GM12878 (cell line): ENCODE measurements around the gene POU2F3. TPM values are rescaled to one million over a fixed set of nuclear protein-coding genes. Genes with fewer than 3 reads are reported as not detected.

Experiments used
- ATAC-seq: fragments of 200-7000 bp; cut with Tn5 transposase; 3 replicates; pipeline ENCODE4 v1.9.1; 2020; ENCODE audit warnings: mild to moderate bottlenecking, moderate library complexity
- BruUV-seq: library from RNA; stranded (reverse); fragments of 400-500 nt; replicated peaks from 2 replicates; lab custom pipeline; 2021; lab: Mats Ljungman, UMichigan
- CTCF ChIA-PET: fragments of 300-600 bp; sonication (Branson Sonifier 250); formaldehyde crosslinking; extraction: SDS; loops from one replicate; lab custom pipeline; 2021; ENCODE audit warnings: inconsistent platforms; lab: Yijun Ruan, JAX
- POLR2A ChIA-PET: fragments of 350-600 bp; formaldehyde crosslinking; extraction: SDS; loops from one replicate; lab custom pipeline; 2021; ENCODE audit warnings: inconsistent platforms; lab: Charles Lee
- RAD21 ChIA-PET: fragments of 300-600 bp; sonication (Branson Sonifier 250); formaldehyde crosslinking; loops from one replicate; lab custom pipeline; 2023; ENCODE audit warnings: antibody characterized with exemption; ENCODE audit not compliant: unreplicated experiment; lab: Charles Lee
- SMC1A ChIA-PET: fragments of 300-600 bp; sonication (Branson Sonifier 250); formaldehyde crosslinking; loops from one replicate; lab custom pipeline; 2023; ENCODE audit not compliant: unreplicated experiment, uncharacterized antibody; lab: Charles Lee
- DNase-seq: peaks from one replicate; pipeline ENCODE4 v3.0.0-alpha.2; 2011; ENCODE audit warnings: low read depth, low spot score
- FAIRE-seq: peaks from 3 replicates; lab custom pipeline; 2011; peaks lifted over from hg19 to GRCh38; lab: Jason Lieb, UNC
- H2AFZ ChIP-seq: 2 replicates; pipeline ENCODE4 v1.6.0; 2011; ENCODE audit warnings: low read depth, low read length, control low read depth; ENCODE audit not compliant: control insufficient read depth
- H3K27ac ChIP-seq: 2 replicates; pipeline ENCODE4 v1.5.1; 2011; ENCODE audit warnings: control low read depth; ENCODE audit not compliant: control insufficient read depth, insufficient read depth
- H3K27me3 ChIP-seq, 2 experiments: replicated peaks in 1 of 2; 2 replicates each; pipeline versions ENCODE4 v1.6.0 to v1.6.1; 2011; ENCODE audit warnings: low read length in 1 of 2; ENCODE audit not compliant: control insufficient read depth in 2 of 2, insufficient read depth in 2 of 2
- H3K36me3 ChIP-seq, 2 experiments: 2 replicates each; pipeline ENCODE4 v1.5.1; 2011; ENCODE audit warnings: low read length in 1 of 2; ENCODE audit not compliant: control insufficient read depth in 2 of 2, insufficient read depth in 2 of 2
- H3K4me1 ChIP-seq: 2 replicates; pipeline ENCODE4 v1.6.1; 2011; ENCODE audit warnings: mild to moderate bottlenecking, low read length, moderate library complexity, mixed read lengths; ENCODE audit not compliant: control insufficient read depth, insufficient read depth
- H3K4me2 ChIP-seq: 2 replicates; pipeline ENCODE4 v1.6.0; 2011; ENCODE audit warnings: control low read depth; ENCODE audit not compliant: control insufficient read depth, insufficient read depth
- H3K4me3 ChIP-seq: fragments of 200-600 bp; sonication (generic); 2 replicates; pipeline ENCODE4 v1.5.1; 2016
- H3K79me2 ChIP-seq: 2 replicates; pipeline ENCODE4 v1.6.0; 2011; ENCODE audit warnings: low read length; ENCODE audit not compliant: control insufficient read depth, insufficient read depth
- H3K9ac ChIP-seq: 2 replicates; pipeline ENCODE4 v1.8.0; 2011; ENCODE audit warnings: low read length, control low read depth, mixed read lengths; ENCODE audit not compliant: control insufficient read depth, insufficient read depth
- H3K9me3 ChIP-seq: replicated peaks from 3 replicates; pipeline ENCODE4 v1.5.1; 2011; ENCODE audit warnings: mild to moderate bottlenecking, low read length; ENCODE audit not compliant: control insufficient read depth, insufficient read depth
- H4K20me1 ChIP-seq: 2 replicates; pipeline ENCODE4 v1.6.0; 2011; ENCODE audit not compliant: control insufficient read depth, insufficient read depth
- CBX3 ChIP-seq: fragments of 200-600 bp; sonication (generic); IDR thresholded peaks from 2 replicates; pipeline ENCODE4 v1.6.1; 2016; ENCODE audit warnings: low read depth, borderline replicate concordance
- CBX5 ChIP-seq: sonication (generic); IDR thresholded peaks from 2 replicates; pipeline ENCODE4 v1.6.1; 2016; ENCODE audit warnings: low read depth, moderate library complexity, mild to moderate bottlenecking, inconsistent platforms
- HCFC1 ChIP-seq: fragments of 150-350 bp; IDR thresholded peaks from 2 replicates; pipeline ENCODE4 v1.6.1; 2014; ENCODE audit warnings: low read length
- NFYA ChIP-seq: IDR thresholded peaks from 2 replicates; pipeline ENCODE4 v1.6.1; 2011; ENCODE audit warnings: low read depth, mild to moderate bottlenecking, low read length, improper control_type of control experiment, borderline replicate concordance
- RAD21 ChIP-seq: IDR thresholded peaks from 2 replicates; pipeline ENCODE4 v1.6.1; 2011; ENCODE audit warnings: mild to moderate bottlenecking, low read depth, low read length, moderate library complexity; ENCODE audit not compliant: insufficient read depth
- RUNX3 ChIP-seq: IDR thresholded peaks from 2 replicates; pipeline ENCODE4 v1.6.1; 2012; ENCODE audit warnings: low read length, inconsistent platforms
- SIN3A ChIP-seq: IDR thresholded peaks from 2 replicates; pipeline ENCODE4 v1.6.1; 2012; ENCODE audit warnings: low read depth, low read length, improper control_type of control experiment
- TCF7 ChIP-seq: IDR thresholded peaks from 2 replicates; pipeline ENCODE4 v1.6.1; 2014; ENCODE audit warnings: antibody characterized with exemption, borderline replicate concordance
- YY1 ChIP-seq: IDR thresholded peaks from 2 replicates; pipeline ENCODE4 v1.6.1; 2011; ENCODE audit warnings: low read depth, mild to moderate bottlenecking, low read length
- WGBS: methylation state at CpG from one replicate; pipeline ENCODE4 v1.1.6; 2016; ENCODE audit warnings: low lambda C conversion rate; ENCODE audit not compliant: insufficient replicate concordance, insufficient coverage; ENCODE audit errors: missing lambda C conversion rate; 5-methylcytosine and 5-hydroxymethylcytosine counted together
- in situ Hi-C: fragments of 300-500 bp; cut with MboI; formaldehyde crosslinking; loops from 9 replicates; pipeline ENCODE4 v1.14.3; 2018; ENCODE audit warnings: mixed read lengths
- intact Hi-C: fragments of 100-400 bp; cut with micrococcal nuclease; formaldehyde crosslinking; loops from one replicate; pipeline ENCODE4 v1.14.2; 2022; ENCODE audit not compliant: unreplicated experiment
- polyA plus RNA-seq, 11 experiments: library from polyadenylated mRNA; depleted of rRNA in 4 of 11; unstranded in 6 of 11; stranded (reverse) in 5 of 11; fragments of >200 nt; fragmentation: Nextera tagmentation in 4 of 11; fragmentation: Illumina TruSeq in 1 of 11; extraction: Ambion mirVana in 4 of 11; extraction: Trizol in 1 of 11; gene quantifications; 1 replicate in 1 of 11; 2 replicates in 10 of 11; pipeline versions ENCODE4 v1.2.1 to v1.2.3, GENCODE V29; 2011 to 2016; ENCODE audit warnings: inconsistent platforms in 2 of 11, missing spikeins in 2 of 11, low read depth in 1 of 11
- total RNA-seq, 4 experiments: library from RNA; depleted of rRNA in 3 of 4; stranded (reverse); fragments of >200 nt in 3 of 4; fragmentation: Illumina TruSeq in 1 of 4; extraction: Trizol in 1 of 4; gene quantifications; 2 replicates each; pipeline versions ENCODE4 v1.2.1 to v1.2.3, GENCODE V29; 2013 to 2021
- TF ChIP-seq, protein P1 (sequence below): IDR thresholded peaks from 2 replicates; pipeline ENCODE4 v1.6.1; 2011; ENCODE audit warnings: low read depth, mild to moderate bottlenecking, low read length, moderate library complexity, borderline replicate concordance; ENCODE audit errors: extremely low read depth
- TF ChIP-seq, protein P2 (sequence below): IDR thresholded peaks from 2 replicates; pipeline ENCODE4 v1.6.1; 2012; ENCODE audit warnings: improper control_type of control experiment, low read depth, low read length; ENCODE audit not compliant: insufficient replicate concordance
- TF ChIP-seq, protein P3 (sequence below): fragments of 450-650 bp; formaldehyde crosslinking; IDR thresholded peaks from 2 replicates; pipeline ENCODE4 v1.4.0; 2022; ENCODE audit warnings: mild to moderate bottlenecking, moderate library complexity
- TF ChIP-seq, protein P4 (sequence below): fragments of 450-650 bp; conservative IDR thresholded peaks from 2 replicates; pipeline ENCODE4 v1.6.1; 2017; ENCODE audit warnings: mild to moderate bottlenecking, moderate library complexity

The POU2F3 gene
- total and polyA plus RNA-seq, 10 of the 15 experiments (the other 5 are each of a cell fraction or from before 2014, with no cell fraction given): 0.09 to 4.4 (median 0.33) TPM

DNA sequence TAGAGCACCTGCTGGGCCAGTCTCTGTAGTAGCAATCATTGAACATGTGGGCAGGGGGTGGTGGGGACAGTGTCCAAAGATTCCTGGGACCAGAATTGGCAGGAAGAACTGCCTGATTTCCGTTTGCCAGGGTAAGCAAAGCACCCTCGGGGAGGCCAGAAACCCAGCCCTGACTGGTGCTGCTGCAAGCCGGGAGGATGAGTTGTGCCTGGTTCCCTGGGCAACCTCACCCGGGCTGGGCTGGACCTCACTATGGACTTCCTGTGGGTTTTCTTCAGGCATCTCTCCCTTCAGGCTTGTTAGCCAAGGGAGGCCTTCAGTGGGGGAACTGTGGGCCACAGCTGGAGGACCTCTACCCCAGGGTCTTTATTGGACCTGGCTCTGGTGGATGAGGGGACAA, 8.0 kb upstream of the POU2F3 start:
- DNase-seq (no peak), FAIRE-seq (no peak), ATAC-seq (no peak)
- Histone ChIP-seq H3K36me3 (no peaks in the 10 kb centered on the region), H4K20me1 (no peaks in the 10 kb centered on the region), H3K79me2 (no peaks in the 10 kb centered on the region), H3K27me3 (peaks cover 5 to 8% of the 10 kb centered on the region in 2 experiments), H3K4me3 (no peak overlapping the region), H3K4me2 (no peak overlapping the region), H2AFZ (no peak overlapping the region), H3K4me1 (peaks cover 3% of the 10 kb centered on the region; the same call in 1 of the 2 replicates), H3K9me3 (no peaks in the 10 kb centered on the region; the same call in 2 of the 3 replicates), H3K27ac (no peak overlapping the region), H3K9ac (no peak overlapping the region)
- ChIA-PET SMC1A (interaction anchor here (1.3 to 11.4 kb wide), 2 partner anchors 17 to 68 kb away, joined by 3 to 372 read pairs; no protein-coding TSS in a partner anchor), POLR2A (interaction anchor here (1.5 kb wide), 1 partner anchor 71 kb away, joined by 7 read pairs; no protein-coding TSS in a partner anchor), RAD21 (interaction anchor here (1.2 to 13.5 kb wide), 2 partner anchors 57 to 69 kb away, joined by 3 to 348 read pairs; no protein-coding TSS in a partner anchor), CTCF (interaction anchor here (1.4 to 18.4 kb wide), 3 partner anchors 16 to 70 kb away, joined by 4 to 783 read pairs (median 111); no protein-coding TSS in a partner anchor)
- no TSS peak for BruUV-seq
- in situ Hi-C loops: loop anchor here (5.0 kb wide), 1 partner anchor 70 kb away; no protein-coding TSS in a partner anchor
- WGBS: 8% methylated on average over 4 of the region's 4 CpGs
- intact Hi-C loops: loop anchor here (5.0 kb wide), 1 partner anchor 565 kb away; no protein-coding TSS in a partner anchor
- TF ChIP-seq HCFC1 (no peak), NFYA (no peak), CBX5 (no peak), RAD21 (no peak), SIN3A (no peak), YY1 (no peak), TCF7 (no peak), RUNX3 (no peak), CBX3 (no peak)
- TF ChIP-seq, protein P1, sequence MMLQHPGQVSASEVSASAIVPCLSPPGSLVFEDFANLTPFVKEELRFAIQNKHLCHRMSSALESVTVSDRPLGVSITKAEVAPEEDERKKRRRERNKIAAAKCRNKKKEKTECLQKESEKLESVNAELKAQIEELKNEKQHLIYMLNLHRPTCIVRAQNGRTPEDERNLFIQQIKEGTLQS: no peak
- TF ChIP-seq, protein P2, sequence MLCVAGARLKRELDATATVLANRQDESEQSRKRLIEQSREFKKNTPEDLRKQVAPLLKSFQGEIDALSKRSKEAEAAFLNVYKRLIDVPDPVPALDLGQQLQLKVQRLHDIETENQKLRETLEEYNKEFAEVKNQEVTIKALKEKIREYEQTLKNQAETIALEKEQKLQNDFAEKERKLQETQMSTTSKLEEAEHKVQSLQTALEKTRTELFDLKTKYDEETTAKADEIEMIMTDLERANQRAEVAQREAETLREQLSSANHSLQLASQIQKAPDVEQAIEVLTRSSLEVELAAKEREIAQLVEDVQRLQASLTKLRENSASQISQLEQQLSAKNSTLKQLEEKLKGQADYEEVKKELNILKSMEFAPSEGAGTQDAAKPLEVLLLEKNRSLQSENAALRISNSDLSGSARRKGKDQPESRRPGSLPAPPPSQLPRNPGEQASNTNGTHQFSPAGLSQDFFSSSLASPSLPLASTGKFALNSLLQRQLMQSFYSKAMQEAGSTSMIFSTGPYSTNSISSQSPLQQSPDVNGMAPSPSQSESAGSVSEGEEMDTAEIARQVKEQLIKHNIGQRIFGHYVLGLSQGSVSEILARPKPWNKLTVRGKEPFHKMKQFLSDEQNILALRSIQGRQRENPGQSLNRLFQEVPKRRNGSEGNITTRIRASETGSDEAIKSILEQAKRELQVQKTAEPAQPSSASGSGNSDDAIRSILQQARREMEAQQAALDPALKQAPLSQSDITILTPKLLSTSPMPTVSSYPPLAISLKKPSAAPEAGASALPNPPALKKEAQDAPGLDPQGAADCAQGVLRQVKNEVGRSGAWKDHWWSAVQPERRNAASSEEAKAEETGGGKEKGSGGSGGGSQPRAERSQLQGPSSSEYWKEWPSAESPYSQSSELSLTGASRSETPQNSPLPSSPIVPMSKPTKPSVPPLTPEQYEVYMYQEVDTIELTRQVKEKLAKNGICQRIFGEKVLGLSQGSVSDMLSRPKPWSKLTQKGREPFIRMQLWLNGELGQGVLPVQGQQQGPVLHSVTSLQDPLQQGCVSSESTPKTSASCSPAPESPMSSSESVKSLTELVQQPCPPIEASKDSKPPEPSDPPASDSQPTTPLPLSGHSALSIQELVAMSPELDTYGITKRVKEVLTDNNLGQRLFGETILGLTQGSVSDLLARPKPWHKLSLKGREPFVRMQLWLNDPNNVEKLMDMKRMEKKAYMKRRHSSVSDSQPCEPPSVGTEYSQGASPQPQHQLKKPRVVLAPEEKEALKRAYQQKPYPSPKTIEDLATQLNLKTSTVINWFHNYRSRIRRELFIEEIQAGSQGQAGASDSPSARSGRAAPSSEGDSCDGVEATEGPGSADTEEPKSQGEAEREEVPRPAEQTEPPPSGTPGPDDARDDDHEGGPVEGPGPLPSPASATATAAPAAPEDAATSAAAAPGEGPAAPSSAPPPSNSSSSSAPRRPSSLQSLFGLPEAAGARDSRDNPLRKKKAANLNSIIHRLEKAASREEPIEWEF: no peak
- TF ChIP-seq, protein P3, sequence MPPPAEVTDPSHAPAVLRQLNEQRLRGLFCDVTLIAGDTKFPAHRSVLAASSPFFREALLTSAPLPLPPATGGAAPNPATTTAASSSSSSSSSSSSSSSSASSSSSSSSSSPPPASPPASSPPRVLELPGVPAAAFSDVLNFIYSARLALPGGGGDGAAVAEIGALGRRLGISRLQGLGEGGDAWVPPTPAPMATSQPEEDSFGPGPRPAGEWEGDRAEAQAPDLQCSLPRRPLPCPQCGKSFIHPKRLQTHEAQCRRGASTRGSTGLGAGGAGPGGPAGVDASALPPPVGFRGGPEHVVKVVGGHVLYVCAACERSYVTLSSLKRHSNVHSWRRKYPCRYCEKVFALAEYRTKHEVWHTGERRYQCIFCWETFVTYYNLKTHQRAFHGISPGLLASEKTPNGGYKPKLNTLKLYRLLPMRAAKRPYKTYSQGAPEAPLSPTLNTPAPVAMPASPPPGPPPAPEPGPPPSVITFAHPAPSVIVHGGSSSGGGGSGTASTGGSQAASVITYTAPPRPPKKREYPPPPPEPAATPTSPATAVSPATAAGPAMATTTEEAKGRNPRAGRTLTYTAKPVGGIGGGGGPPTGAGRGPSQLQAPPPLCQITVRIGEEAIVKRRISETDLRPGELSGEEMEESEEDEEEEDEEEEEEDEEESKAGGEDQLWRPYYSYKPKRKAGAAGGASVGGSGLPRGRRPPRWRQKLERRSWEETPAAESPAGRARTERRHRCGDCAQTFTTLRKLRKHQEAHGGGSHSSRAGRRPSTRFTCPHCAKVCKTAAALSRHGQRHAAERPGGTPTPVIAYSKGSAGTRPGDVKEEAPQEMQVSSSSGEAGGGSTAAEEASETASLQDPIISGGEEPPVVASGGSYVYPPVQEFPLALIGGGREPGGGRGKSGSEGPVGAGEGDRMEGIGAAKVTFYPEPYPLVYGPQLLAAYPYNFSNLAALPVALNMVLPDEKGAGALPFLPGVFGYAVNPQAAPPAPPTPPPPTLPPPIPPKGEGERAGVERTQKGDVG (CRISPR knock-in tag): no peak
- TF ChIP-seq, protein P4, sequence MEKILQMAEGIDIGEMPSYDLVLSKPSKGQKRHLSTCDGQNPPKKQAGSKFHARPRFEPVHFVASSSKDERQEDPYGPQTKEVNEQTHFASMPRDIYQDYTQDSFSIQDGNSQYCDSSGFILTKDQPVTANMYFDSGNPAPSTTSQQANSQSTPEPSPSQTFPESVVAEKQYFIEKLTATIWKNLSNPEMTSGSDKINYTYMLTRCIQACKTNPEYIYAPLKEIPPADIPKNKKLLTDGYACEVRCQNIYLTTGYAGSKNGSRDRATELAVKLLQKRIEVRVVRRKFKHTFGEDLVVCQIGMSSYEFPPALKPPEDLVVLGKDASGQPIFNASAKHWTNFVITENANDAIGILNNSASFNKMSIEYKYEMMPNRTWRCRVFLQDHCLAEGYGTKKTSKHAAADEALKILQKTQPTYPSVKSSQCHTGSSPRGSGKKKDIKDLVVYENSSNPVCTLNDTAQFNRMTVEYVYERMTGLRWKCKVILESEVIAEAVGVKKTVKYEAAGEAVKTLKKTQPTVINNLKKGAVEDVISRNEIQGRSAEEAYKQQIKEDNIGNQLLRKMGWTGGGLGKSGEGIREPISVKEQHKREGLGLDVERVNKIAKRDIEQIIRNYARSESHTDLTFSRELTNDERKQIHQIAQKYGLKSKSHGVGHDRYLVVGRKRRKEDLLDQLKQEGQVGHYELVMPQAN: no peak
